HCT116 (cell line): ENCODE results near the gene TMC4. TPM values are rescaled to one million over a fixed set of nuclear protein-coding genes. Genes with fewer than 3 reads are reported as not detected.

Source experiments
- ATAC-seq: fragments of 200-7000 bp; cut with Tn5 transposase; 2 replicates; pipeline ENCODE4 v1.9.1; 2020; ENCODE audit warnings: mild to moderate bottlenecking, moderate library complexity
- BruUV-seq: library from RNA; stranded (reverse); fragments of 400-500 nt; replicated peaks from 2 replicates; lab custom pipeline; 2021; lab: Mats Ljungman, UMichigan
- CTCF ChIA-PET: fragments of 300-600 bp; sonication (Branson Sonifier 250); formaldehyde crosslinking; loops from one replicate; lab custom pipeline; 2021; ENCODE audit warnings: antibody characterized with exemption; lab: Charles Lee
- POLR2A ChIA-PET: fragments of 300-600, 350-600 bp; sonication (Branson Sonifier 250); formaldehyde crosslinking; loops from one replicate; lab custom pipeline; 2021; ENCODE audit warnings: antibody characterized with exemption; lab: Charles Lee
- RAD21 ChIA-PET, 2 experiments: fragments of 300-600 bp; sonication (Branson Sonifier 250); formaldehyde crosslinking; loops; one replicate each; lab custom pipeline; 2023; ENCODE audit warnings: low total read pairs in 2 of 2; ENCODE audit not compliant: uncharacterized antibody in 2 of 2, unreplicated experiment in 2 of 2, low non-redundant PET in 1 of 2; lab: Charles Lee
- DNase-seq: peaks from one replicate; pipeline ENCODE4 v3.0.0-alpha.2; 2010; ENCODE audit warnings: low read depth, low spot score
- H2AFZ ChIP-seq: fragments of 200-600 bp; shearing (Covaris generic), sonication (generic); 2 replicates; pipeline ENCODE4 v1.6.1; 2017; ENCODE audit warnings: low read depth, mixed run types, mixed read lengths, antibody characterized with exemption, low read length; ENCODE audit not compliant: poor library complexity, severe bottlenecking
- H3K27ac ChIP-seq: 2 replicates; pipeline ENCODE4 v1.5.1; 2012; ENCODE audit warnings: low read depth, low read length
- H3K27me3 ChIP-seq: fragments of 200-600 bp; sonication (generic); 2 replicates; pipeline ENCODE4 v1.6.1; 2016; ENCODE audit warnings: mixed run types, low read length, mixed read lengths; ENCODE audit not compliant: insufficient read depth
- H3K36me3 ChIP-seq, 2 experiments: fragments of 200-500 bp in 1 of 2; fragments of 200-600 bp in 1 of 2; sonication (Bioruptor generic) in 1 of 2; sonication (generic) in 1 of 2; 2 replicates each; pipeline versions ENCODE4 v1.5.1 to v1.6.1; 2014 to 2016; ENCODE audit warnings: low read length in 2 of 2, inconsistent platforms in 1 of 2, mixed read lengths in 1 of 2, mixed run types in 1 of 2; ENCODE audit not compliant: insufficient read depth in 2 of 2, control insufficient read depth in 1 of 2
- H3K4me1 ChIP-seq, 2 experiments: fragments of 200-600 bp in 1 of 2; sonication (generic) in 1 of 2; 2 replicates each; pipeline versions ENCODE4 v1.5.1 to v1.6.1; 2012 to 2017; ENCODE audit warnings: low read length in 2 of 2, inconsistent platforms in 1 of 2, mild to moderate bottlenecking in 1 of 2, mixed read lengths in 1 of 2, mixed run types in 1 of 2, moderate library complexity in 1 of 2; ENCODE audit not compliant: insufficient read depth in 2 of 2, control insufficient read depth in 1 of 2
- H3K4me2 ChIP-seq: fragments of 200-600 bp; sonication (generic); 2 replicates; pipeline ENCODE4 v1.6.1; 2017; ENCODE audit warnings: mixed run types, low read length, mixed read lengths
- H3K4me3 ChIP-seq, 2 experiments: fragments of 200-600 bp in 1 of 2; sonication (generic) in 1 of 2; replicated peaks in 1 of 2; 2 replicates each; pipeline ENCODE4 v1.5.1; 2011 to 2016; ENCODE audit warnings: low read length in 2 of 2, control low read depth in 1 of 2, low read depth in 1 of 2, mild to moderate bottlenecking in 1 of 2, mixed read lengths in 1 of 2, mixed run types in 1 of 2
- H3K79me2 ChIP-seq: fragments of 200-600 bp; sonication (generic); 2 replicates; pipeline ENCODE4 v1.6.1; 2017; ENCODE audit warnings: mild to moderate bottlenecking, mixed run types, low read length, moderate library complexity, mixed read lengths; ENCODE audit not compliant: insufficient read depth
- H3K9ac ChIP-seq: fragments of 200-600 bp; sonication (generic); 2 replicates; pipeline ENCODE4 v1.6.1; 2016; ENCODE audit warnings: low read length, mixed read lengths
- H3K9me2 ChIP-seq: fragments of 200-600 bp; sonication (generic), shearing (Covaris generic); 2 replicates; pipeline ENCODE4 v1.6.1; 2017; ENCODE audit warnings: mixed run types, mild to moderate bottlenecking, moderate library complexity; ENCODE audit not compliant: insufficient read depth
- H3K9me3 ChIP-seq, 2 experiments: fragments of 200-500 bp in 1 of 2; fragments of 200-600 bp in 1 of 2; sonication (Bioruptor generic) in 1 of 2; sonication (generic) in 1 of 2; 2 replicates each; pipeline ENCODE4 v1.6.1; 2014 to 2017; ENCODE audit warnings: low read length in 2 of 2, mixed read lengths in 2 of 2, inconsistent platforms in 1 of 2, low read depth in 1 of 2, mild to moderate bottlenecking in 1 of 2, mixed run types in 1 of 2, moderate library complexity in 1 of 2; ENCODE audit not compliant: control insufficient read depth in 1 of 2, insufficient read depth in 1 of 2
- H4K20me1 ChIP-seq: fragments of 200-600 bp; sonication (generic), shearing (Covaris generic); 2 replicates; pipeline ENCODE4 v1.6.1; 2017; ENCODE audit warnings: mixed run types, mild to moderate bottlenecking, moderate library complexity; ENCODE audit not compliant: insufficient read depth
- CBX3 ChIP-seq: IDR thresholded peaks from 2 replicates; pipeline ENCODE4 v1.6.1; 2012; ENCODE audit warnings: low read depth
- CEBPB ChIP-seq: IDR thresholded peaks from 2 replicates; pipeline ENCODE4 v1.6.1; 2012; ENCODE audit warnings: low read depth
- EZH2 ChIP-seq: fragments of 200-600 bp; sonication (generic); IDR thresholded peaks from 2 replicates; pipeline ENCODE4 v1.6.1; 2017; ENCODE audit warnings: antibody characterized with exemption, mixed run types
- EZH2phosphoT487 ChIP-seq: fragments of 200-600 bp; IDR thresholded peaks from 2 replicates; pipeline ENCODE4 v1.6.1; 2018; ENCODE audit warnings: antibody characterized with exemption, borderline replicate concordance
- FOSL1 ChIP-seq: IDR thresholded peaks from 2 replicates; pipeline ENCODE4 v1.6.1; 2012; ENCODE audit warnings: low read depth
- JUND ChIP-seq: IDR thresholded peaks from 2 replicates; pipeline ENCODE4 v1.6.1; 2012
- MAX ChIP-seq: IDR thresholded peaks from 2 replicates; pipeline ENCODE4 v1.6.1; 2012
- POLR2A ChIP-seq: IDR thresholded peaks from 2 replicates; pipeline ENCODE4 v1.7.0; 2011; ENCODE audit warnings: borderline replicate concordance; ENCODE audit not compliant: insufficient read depth, insufficient read length; ENCODE audit errors: extremely low read depth
- POLR2AphosphoS5 ChIP-seq: IDR thresholded peaks from 2 replicates; pipeline ENCODE4 v1.6.1; 2011; ENCODE audit warnings: mild to moderate bottlenecking, low read depth, low read length, moderate library complexity
- SIN3A ChIP-seq: IDR thresholded peaks from 2 replicates; pipeline ENCODE4 v1.6.1; 2012; ENCODE audit warnings: low read depth
- TCF7L2 ChIP-seq: IDR thresholded peaks from 2 replicates; pipeline ENCODE4 v1.7.0; 2011; ENCODE audit warnings: borderline replicate concordance, inconsistent platforms; ENCODE audit not compliant: insufficient read depth, insufficient read length; ENCODE audit errors: extremely low read depth
- YY1 ChIP-seq: IDR thresholded peaks from 2 replicates; pipeline ENCODE4 v1.6.1; 2011; ENCODE audit warnings: low read length, low read depth, moderate library complexity, mild to moderate bottlenecking; ENCODE audit not compliant: insufficient replicate concordance; ENCODE audit errors: extremely low read depth
- ZFX ChIP-seq: fragments of 450-650 bp; IDR thresholded peaks from 2 replicates; pipeline ENCODE4 v1.6.1; 2017
- intact Hi-C: fragments of 100-400 bp; cut with micrococcal nuclease; formaldehyde crosslinking; loops from 2 replicates; pipeline ENCODE4 v1.10.0; 2022
- total RNA-seq: library from RNA; stranded (reverse); gene quantifications from one replicate; pipeline ENCODE4 v1.2.1, GENCODE V29; 2021; ENCODE audit not compliant: unreplicated experiment
- TF ChIP-seq, protein P1 (sequence below): IDR thresholded peaks from 2 replicates; pipeline ENCODE4 v1.6.1; 2011; ENCODE audit warnings: mild to moderate bottlenecking, low read length, moderate library complexity; ENCODE audit not compliant: insufficient replicate concordance; ENCODE audit errors: extremely low read depth

Gene TMC4
- total RNA-seq, 1 experiment from 2014 or later = 60.3 TPM

DNA sequence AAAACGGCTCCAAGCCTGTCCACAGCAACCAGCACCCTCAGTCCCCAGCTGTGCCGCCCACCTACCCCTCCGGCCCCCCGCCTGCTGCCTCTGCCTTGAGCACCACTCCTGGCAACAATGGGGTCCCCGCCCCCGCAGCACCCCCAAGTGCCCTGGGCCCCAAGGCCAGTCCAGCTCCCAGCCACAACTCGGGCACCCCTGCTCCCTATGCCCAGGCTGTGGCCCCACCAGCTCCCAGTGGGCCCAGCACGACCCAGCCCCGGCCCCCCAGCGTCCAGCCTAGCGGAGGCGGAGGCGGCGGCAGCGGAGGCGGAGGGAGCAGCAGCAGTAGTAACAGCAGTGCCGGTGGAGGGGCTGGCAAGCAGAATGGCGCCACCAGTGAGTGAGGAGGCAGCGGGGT lies 24.8 kb downstream of the TMC4 start:
- no peak for TF ChIP-seq FOSL1
- no peak for TF ChIP-seq POLR2A
- TF ChIP-seq TCF7L2 = no peak
- no peak for TF ChIP-seq CEBPB
- TF ChIP-seq MAX = no peak
- TF ChIP-seq EZH2phosphoT487 = no peak
- no peak for TF ChIP-seq YY1
- no peak for TF ChIP-seq SIN3A
- no peak for TF ChIP-seq EZH2
- no peak for TF ChIP-seq CBX3
- TF ChIP-seq POLR2AphosphoS5 = no peak
- TF ChIP-seq, protein P1, sequence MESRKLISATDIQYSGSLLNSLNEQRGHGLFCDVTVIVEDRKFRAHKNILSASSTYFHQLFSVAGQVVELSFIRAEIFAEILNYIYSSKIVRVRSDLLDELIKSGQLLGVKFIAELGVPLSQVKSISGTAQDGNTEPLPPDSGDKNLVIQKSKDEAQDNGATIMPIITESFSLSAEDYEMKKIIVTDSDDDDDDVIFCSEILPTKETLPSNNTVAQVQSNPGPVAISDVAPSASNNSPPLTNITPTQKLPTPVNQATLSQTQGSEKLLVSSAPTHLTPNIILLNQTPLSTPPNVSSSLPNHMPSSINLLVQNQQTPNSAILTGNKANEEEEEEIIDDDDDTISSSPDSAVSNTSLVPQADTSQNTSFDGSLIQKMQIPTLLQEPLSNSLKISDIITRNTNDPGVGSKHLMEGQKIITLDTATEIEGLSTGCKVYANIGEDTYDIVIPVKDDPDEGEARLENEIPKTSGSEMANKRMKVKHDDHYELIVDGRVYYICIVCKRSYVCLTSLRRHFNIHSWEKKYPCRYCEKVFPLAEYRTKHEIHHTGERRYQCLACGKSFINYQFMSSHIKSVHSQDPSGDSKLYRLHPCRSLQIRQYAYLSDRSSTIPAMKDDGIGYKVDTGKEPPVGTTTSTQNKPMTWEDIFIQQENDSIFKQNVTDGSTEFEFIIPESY = no peak
- no peak for TF ChIP-seq JUND
- no peak for TF ChIP-seq ZFX
- TF ChIP-seq, all 23 proteins: peak for 0
- H3K36me3 ChIP-seq = peaks cover 53 to 76% of the 10 kb centered on the region in 2 experiments; a peak in 3 of 4 replicates
- ChIA-PET CTCF (no interaction called here), POLR2A (interaction anchor here (0.8 kb wide), 1 partner anchor 11 kb away, joined by 3 read pairs; no protein-coding TSS in a partner anchor), RAD21 (no interaction called here)
- H3K27ac ChIP-seq = no peak overlapping the region
- H4K20me1 ChIP-seq = no peaks in the 10 kb centered on the region
- no peaks in the 10 kb centered on the region for H3K9me3 ChIP-seq
- DNase-seq (no peak), ATAC-seq (no peak)
- no peak overlapping the region for H2AFZ ChIP-seq
- H3K4me1 ChIP-seq = no peaks in the 10 kb centered on the region
- no peak overlapping the region for H3K4me3 ChIP-seq
- intact Hi-C loops = no loop called here
- H3K4me2 ChIP-seq = no peak overlapping the region
- H3K27me3 ChIP-seq = no peaks in the 10 kb centered on the region
- BruUV-seq = no TSS peak
- H3K9ac ChIP-seq = no peak overlapping the region
- no peaks in the 10 kb centered on the region for H3K9me2 ChIP-seq
- H3K79me2 ChIP-seq = peaks cover 11% of the 10 kb centered on the region; the same call in 1 of the 2 replicates
